ENCODE results near the gene CD14.
"Not testable (repeated sequence)": the region's sequence is repeated elsewhere in the genome, so short reads cannot be mapped to it uniquely, and the experiment has no call there.

CD14 gene

GRCh38 chr5:140633021-140633471, at the start of gene CD14:
CD14 (minus strand) TSS chr5:140633175; CDS start chr5:140633071, 104 bp downstream.
- DNase-seq = no peak

GRCh38 chr5:140678993-140679392, 46.0 kb upstream of the CD14 start:
- DNase-seq = no peak

GRCh38 chr5:140677947-140678346, 45.0 kb upstream of the CD14 start:
- no peak for DNase-seq

GRCh38 chr5:140674629-140675028, 41.7 kb upstream of the CD14 start:
- no peak for DNase-seq

GRCh38 chr5:140674211-140674610, 41.2 kb upstream of the CD14 start:
- no peak for DNase-seq

GRCh38 chr5:140673187-140673976, 40.4 kb upstream of the CD14 start, which contains the start of gene DND1:
DND1 (minus strand) TSS chr5:140673576; CDS start chr5:140673542, 34 bp downstream.
- DNase-seq = no peak

- no peak for DNase-seq
These were observed 39.6 kb upstream of the CD14 start for GRCh38 chr5:140672455-140673186.

- no peak for DNase-seq
These were observed 38.6 kb upstream of the CD14 start for GRCh38 chr5:140671472-140672125.

- DNase-seq = not testable (repeated sequence)
These were observed 38.1 kb upstream of the CD14 start for GRCh38 chr5:140671035-140671434.

GRCh38 chr5:140664359-140665119, 31.6 kb upstream of the CD14 start, which contains the start of gene WDR55:
WDR55 (plus strand) TSS chr5:140664904; CDS start chr5:140664913, 9 bp downstream.
- DNase-seq = peak; percentile 80

- no peak for DNase-seq
These were observed 31.0 kb upstream of the CD14 start for GRCh38 chr5:140664030-140664358.

- not testable (repeated sequence) for DNase-seq
These were observed 27.4 kb upstream of the CD14 start for GRCh38 chr5:140660371-140660770.

GRCh38 chr5:140658870-140659269, 25.9 kb upstream of the CD14 start:
- DNase-seq = no peak

GRCh38 chr5:140647042-140647419, 14.1 kb upstream of the CD14 start:
- DNase-seq = no peak

GRCh38 chr5:140642718-140643117, 9.7 kb upstream of the CD14 start:
- no peak for DNase-seq

GRCh38 chr5:140641716-140642115, 8.7 kb upstream of the CD14 start:
- no peak for DNase-seq

GRCh38 chr5:140639148-140639981, 6.4 kb upstream of the CD14 start, which contains the start of gene TMCO6:
TMCO6 (plus strand) TSS chr5:140639451; CDS start chr5:140639528, 77 bp downstream.
- DNase-seq = peak; percentile 82

- DNase-seq = not testable (repeated sequence)
These were observed 5.8 kb upstream of the CD14 start for GRCh38 chr5:140638898-140639147.

GRCh38 chr5:140637371-140638100, 4.6 kb upstream of the CD14 start:
- no peak for DNase-seq

GRCh38 chr5:140635291-140636257, 2.6 kb upstream of the CD14 start:
- no peak for DNase-seq
